ENCODE results near the gene ZNF260. TPM values are rescaled to one million over a fixed set of nuclear protein-coding genes. Genes with fewer than 3 reads are reported as not detected.

The ZNF260 gene
- 6.2 and 7.1 TPM in 2 replicates for total RNA-seq

DNA sequence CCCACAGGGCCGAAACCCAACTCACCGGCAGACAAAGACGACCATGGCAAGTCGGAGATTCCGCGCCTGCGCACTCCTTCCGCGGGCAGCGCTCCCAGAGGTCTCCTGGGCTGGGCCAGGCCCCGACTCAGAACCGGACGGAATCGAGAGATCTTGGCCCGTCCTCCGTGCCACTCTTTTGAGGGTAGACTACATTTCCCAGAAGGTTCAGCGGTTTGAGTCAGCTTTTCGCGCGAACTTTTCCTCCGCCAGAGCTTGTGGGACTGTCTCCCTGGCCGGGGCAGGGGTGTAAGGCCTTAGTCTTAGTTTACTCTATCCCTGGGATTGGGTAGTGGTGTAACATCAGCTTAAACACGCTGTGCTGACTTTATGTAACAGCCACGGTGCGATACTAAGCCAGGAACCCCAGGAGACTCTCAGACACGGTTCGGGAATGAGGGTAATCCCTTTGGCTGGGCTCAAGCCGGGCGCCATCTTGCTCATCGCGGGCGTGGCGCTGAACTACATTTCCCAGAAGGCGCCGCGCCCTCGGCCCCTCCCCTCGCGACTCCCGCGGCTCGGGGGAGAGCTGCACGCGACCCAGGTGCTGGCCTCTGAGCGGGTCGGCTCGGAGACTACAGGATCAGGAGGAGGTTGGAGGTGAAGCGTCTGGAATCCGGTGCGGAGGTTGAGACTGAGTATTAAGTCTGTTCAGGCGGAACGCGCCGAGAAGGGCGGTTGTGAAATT is at the start of gene ZNF260:
Gene ZNF260, minus strand, starts transcription at position 78 of the 727 bp plus-strand sequence. CDS start 13,033 bp downstream, outside the sequence.
- DNase-seq (ENCODE audit: low spot score) = peak; percentile 87
- peak within 1 kb of the TSS; percentile 96 for H3K4me3 Mint-ChIP-seq (ENCODE audit: low read depth)
- peaks cover 55% of the 10 kb centered on the region for H3K36me3 Mint-ChIP-seq (ENCODE audit: low read depth)
- H3K27me3 Mint-ChIP-seq (ENCODE audit: low read depth) = no peaks in the 10 kb centered on the region
- intact Hi-C loops (cut with micrococcal nuclease) = loop anchor here (1.0 to 2.0 kb wide), 9 partner anchors 39 to 690 kb away; partner anchors contain the start of genes ZNF382, ZNF383, ZNF461 and ZNF529
- peaks cover 17% of the 10 kb centered on the region for H3K4me1 Mint-ChIP-seq (ENCODE audit: low read depth)
- H3K9me3 Mint-ChIP-seq = peaks cover 42% of the 10 kb centered on the region
- peak within 1 kb of the TSS; percentile 94 for H3K27ac Mint-ChIP-seq

DNA sequence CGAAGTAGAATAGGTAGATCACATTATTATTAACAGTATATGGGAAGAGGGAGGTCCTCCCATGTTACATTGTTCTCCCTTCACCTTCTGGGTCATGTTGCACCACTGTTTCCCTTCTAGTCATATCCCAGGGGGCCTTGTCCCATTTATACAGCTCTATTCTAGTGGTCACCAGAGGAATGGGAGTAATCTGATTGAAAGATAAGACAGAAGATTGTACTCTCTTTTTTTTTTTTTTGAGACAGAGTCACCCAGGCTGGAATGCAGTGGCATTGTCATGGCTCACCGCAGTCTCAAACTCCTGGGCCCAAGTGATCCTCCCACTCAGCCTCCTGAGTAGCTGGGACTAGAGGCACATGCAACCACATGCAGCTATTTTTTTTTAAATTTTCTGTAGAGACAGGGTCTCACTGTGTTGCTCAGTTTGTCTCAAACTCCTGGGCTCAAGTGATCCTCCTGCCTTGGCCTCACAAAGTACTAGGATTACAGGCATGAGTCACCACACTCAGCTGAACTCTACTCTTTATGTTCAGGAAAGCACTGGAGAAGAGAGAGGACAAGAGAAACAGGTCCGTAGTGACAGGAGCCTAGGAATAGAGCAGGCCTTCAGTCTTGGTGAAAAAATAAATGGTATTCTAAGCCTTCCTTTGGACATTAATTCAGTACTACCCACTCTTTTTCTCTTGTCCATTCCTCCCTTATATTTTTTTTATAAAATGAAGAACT is 49.4 kb upstream of the ZNF260 start:
- Mint-ChIP-seq H3K36me3 (ENCODE audit: low read depth) (peaks cover 93% of the 10 kb centered on the region), H3K4me3 (ENCODE audit: low read depth) (no peak overlapping the region), H3K9me3 (peaks cover 48% of the 10 kb centered on the region), H3K4me1 (ENCODE audit: low read depth) (peaks cover 17% of the 10 kb centered on the region), H3K27me3 (ENCODE audit: low read depth) (no peaks in the 10 kb centered on the region), H3K27ac (no peak overlapping the region)
- intact Hi-C loops (cut with micrococcal nuclease) = no loop called here
- no peak for DNase-seq (ENCODE audit: low spot score)

- Mint-ChIP-seq H3K4me3 (ENCODE audit: low read depth) (peak overlapping the region; percentile 93), H3K27me3 (ENCODE audit: low read depth) (no peaks in the 10 kb centered on the region), H3K27ac (peak overlapping the region; percentile 6), H3K9me3 (peaks cover 40% of the 10 kb centered on the region), H3K36me3 (ENCODE audit: low read depth) (peaks cover 86% of the 10 kb centered on the region), H3K4me1 (ENCODE audit: low read depth) (peaks cover 24% of the 10 kb centered on the region)
- no peak for DNase-seq (ENCODE audit: low spot score)
- intact Hi-C loops (cut with micrococcal nuclease) = loop anchor here (5.0 kb wide), 2 partner anchors 113 to 278 kb away; partner anchors contain the start of genes ZNF345 and ZNF567
Observed at GRCh38 chr19:36574741-36575140, 46.7 kb upstream of the ZNF260 start.

GRCh38 chr19:36573895-36574720 is 46.0 kb upstream of the ZNF260 start:
- H3K4me3 Mint-ChIP-seq (ENCODE audit: low read depth) = peak overlapping the region; percentile 93
- peaks cover 24% of the 10 kb centered on the region for H3K4me1 Mint-ChIP-seq (ENCODE audit: low read depth)
- intact Hi-C loops (cut with micrococcal nuclease) = loop anchor here (1.0 to 5.0 kb wide), 4 partner anchors 30 to 278 kb away; partner anchors contain the start of genes ZNF260, ZNF345 and ZNF567
- H3K36me3 Mint-ChIP-seq (ENCODE audit: low read depth) = peaks cover 86% of the 10 kb centered on the region
- peaks cover 39% of the 10 kb centered on the region for H3K9me3 Mint-ChIP-seq
- peak overlapping the region; percentile 95 for H3K27ac Mint-ChIP-seq
- no peaks in the 10 kb centered on the region for H3K27me3 Mint-ChIP-seq (ENCODE audit: low read depth)
- DNase-seq (ENCODE audit: low spot score) = peak; percentile 12

DNA sequence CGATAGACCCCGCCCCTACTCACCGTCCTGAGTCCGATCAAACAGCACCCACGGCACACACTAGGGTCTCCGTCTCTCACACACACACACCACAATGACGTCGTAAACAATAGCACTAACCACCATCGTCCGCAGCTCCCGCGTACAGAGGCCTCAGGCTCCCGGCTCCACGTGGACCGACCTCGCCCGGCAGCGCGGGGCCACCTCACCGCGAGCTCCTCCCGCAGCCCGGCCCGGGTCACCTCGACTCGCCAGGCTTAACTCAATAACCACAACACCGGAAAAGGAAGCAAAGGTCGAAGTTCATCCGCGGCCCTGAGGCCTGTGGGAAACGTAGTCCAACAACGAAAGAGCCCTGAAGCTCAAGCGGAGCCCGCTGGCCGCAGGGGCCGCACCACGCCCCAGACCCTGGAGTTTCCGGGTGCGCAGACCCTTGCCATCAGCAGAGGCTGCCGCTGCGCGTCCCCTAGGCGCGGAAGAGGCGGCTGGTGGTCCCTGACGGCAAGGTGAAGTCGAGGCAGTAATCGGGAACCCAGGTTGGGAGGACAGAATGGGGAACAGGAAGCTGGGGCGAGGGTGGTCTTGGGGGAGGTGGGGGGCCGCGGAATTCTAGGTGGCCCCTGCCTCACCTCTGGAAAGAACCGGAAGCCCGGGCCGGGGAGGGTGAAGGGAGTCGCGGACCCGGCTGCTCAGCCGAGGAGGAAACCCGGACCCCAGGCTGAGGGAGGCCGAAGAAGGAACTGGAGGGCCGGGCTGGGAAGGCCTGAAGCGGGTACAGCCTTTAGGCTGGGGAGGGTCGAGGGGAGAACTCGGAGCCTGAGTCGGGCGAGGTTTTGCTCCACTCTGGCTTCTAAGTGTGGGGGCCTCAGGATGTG is 45.2 kb upstream of the ZNF260 start, which contains the start of gene ZNF529:
Gene ZNF529, minus strand, starts transcription at position 273 of the 875 bp plus-strand sequence. CDS start 946 bp downstream, outside the sequence.
- intact Hi-C loops (cut with micrococcal nuclease) = loop anchor here (1.0 to 5.0 kb wide), 4 partner anchors 31 to 279 kb away; partner anchors contain the start of genes ZNF260, ZNF345 and ZNF567
- peaks cover 86% of the 10 kb centered on the region for H3K36me3 Mint-ChIP-seq (ENCODE audit: low read depth)

GRCh38 chr19:36572593-36573019 is 44.5 kb upstream of the ZNF260 start:
- intact Hi-C loops (cut with micrococcal nuclease) = loop anchor here (1.0 to 5.0 kb wide), 4 partner anchors 32 to 280 kb away; partner anchors contain the start of genes ZNF260, ZNF345 and ZNF567
- no peak for DNase-seq (ENCODE audit: low spot score)
- Mint-ChIP-seq H3K36me3 (ENCODE audit: low read depth) (peaks cover 88% of the 10 kb centered on the region), H3K4me1 (ENCODE audit: low read depth) (peaks cover 24% of the 10 kb centered on the region), H3K27me3 (ENCODE audit: low read depth) (no peaks in the 10 kb centered on the region), H3K4me3 (ENCODE audit: low read depth) (peak overlapping the region; percentile 93), H3K27ac (peak overlapping the region; percentile 95), H3K9me3 (peaks cover 47% of the 10 kb centered on the region)

More for the DNA sequence above, 45.2 kb upstream of the ZNF260 start, which contains the start of gene ZNF529:
- Mint-ChIP-seq H3K27me3 (ENCODE audit: low read depth) (no peaks in the 10 kb centered on the region), H3K27ac (peak within 1 kb of the TSS; percentile 95), H3K4me1 (ENCODE audit: low read depth) (peaks cover 24% of the 10 kb centered on the region), H3K9me3 (peaks cover 44% of the 10 kb centered on the region), H3K4me3 (ENCODE audit: low read depth) (peak within 1 kb of the TSS; percentile 93)
- DNase-seq (ENCODE audit: low spot score) = peak; percentile 85

DNA sequence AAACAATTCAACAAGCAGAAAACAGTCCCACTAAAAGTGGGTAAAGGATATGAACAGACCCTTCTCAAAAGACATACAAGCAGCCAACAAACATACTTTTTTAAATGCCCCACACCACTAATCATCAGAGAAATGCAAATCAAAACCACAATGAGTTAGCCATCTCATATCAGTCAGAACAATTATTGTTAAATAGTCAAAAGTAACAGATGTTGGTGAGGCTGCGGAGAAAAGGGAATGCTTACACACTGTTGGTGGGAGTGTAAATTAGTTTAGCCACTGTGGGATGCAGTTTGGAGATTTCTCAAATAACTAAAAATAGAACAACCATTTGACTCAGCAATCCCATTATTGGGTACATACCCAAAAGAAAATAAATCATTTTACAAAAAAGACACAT is 36.3 kb upstream of the ZNF260 start:
- no peaks in the 10 kb centered on the region for H3K27me3 Mint-ChIP-seq (ENCODE audit: low read depth)
- H3K9me3 Mint-ChIP-seq = peaks cover 80% of the 10 kb centered on the region
- no peak overlapping the region for H3K4me3 Mint-ChIP-seq (ENCODE audit: low read depth)
- no peaks in the 10 kb centered on the region for H3K4me1 Mint-ChIP-seq (ENCODE audit: low read depth)
- DNase-seq (ENCODE audit: low spot score) = no peak
- peaks cover 92% of the 10 kb centered on the region for H3K36me3 Mint-ChIP-seq (ENCODE audit: low read depth)
- intact Hi-C loops (cut with micrococcal nuclease) = no loop called here
- no peak overlapping the region for H3K27ac Mint-ChIP-seq

DNA sequence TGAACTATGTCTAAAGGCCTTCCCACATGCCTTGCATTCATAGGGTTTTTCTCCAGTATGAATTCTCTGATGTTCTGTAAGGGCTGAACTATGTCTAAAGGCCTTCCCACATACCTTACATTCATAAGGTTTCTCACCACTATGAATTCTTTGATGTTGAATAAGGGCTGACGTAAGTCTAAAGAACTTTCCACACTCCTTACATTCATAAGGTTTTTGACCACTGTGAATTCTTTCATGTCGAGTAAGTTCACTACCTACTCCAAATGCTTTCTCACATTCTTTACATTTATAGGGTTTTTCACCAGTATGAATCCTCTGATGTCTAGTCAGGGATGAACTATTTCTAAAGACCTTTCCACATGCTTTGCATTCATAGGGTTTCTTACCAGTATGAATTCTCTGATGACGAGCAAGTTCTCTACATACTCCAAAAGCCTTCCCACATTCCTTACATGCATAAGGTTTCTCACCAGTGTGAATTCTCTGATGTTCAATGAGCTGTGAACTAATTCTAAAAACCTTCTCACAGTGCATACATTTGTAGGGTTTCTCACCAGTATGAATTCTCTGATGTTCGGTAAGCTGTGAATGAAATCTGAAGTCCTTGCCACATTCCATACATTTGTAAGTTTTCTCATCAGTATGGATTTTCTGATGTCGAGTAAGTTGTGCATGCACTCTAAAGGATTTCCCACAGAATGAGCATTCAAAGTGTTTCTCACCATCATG is 19.1 kb upstream of the ZNF260 start:
- H3K27me3 Mint-ChIP-seq (ENCODE audit: low read depth) = no peaks in the 10 kb centered on the region
- H3K27ac Mint-ChIP-seq = no peak overlapping the region
- intact Hi-C loops (cut with micrococcal nuclease) = no loop called here
- no peak for DNase-seq (ENCODE audit: low spot score)
- H3K36me3 Mint-ChIP-seq (ENCODE audit: low read depth) = peaks cover 89% of the 10 kb centered on the region
- H3K4me3 Mint-ChIP-seq (ENCODE audit: low read depth) = no peak overlapping the region
- H3K9me3 Mint-ChIP-seq = peaks cover 87% of the 10 kb centered on the region
- H3K4me1 Mint-ChIP-seq (ENCODE audit: low read depth) = no peaks in the 10 kb centered on the region

DNA sequence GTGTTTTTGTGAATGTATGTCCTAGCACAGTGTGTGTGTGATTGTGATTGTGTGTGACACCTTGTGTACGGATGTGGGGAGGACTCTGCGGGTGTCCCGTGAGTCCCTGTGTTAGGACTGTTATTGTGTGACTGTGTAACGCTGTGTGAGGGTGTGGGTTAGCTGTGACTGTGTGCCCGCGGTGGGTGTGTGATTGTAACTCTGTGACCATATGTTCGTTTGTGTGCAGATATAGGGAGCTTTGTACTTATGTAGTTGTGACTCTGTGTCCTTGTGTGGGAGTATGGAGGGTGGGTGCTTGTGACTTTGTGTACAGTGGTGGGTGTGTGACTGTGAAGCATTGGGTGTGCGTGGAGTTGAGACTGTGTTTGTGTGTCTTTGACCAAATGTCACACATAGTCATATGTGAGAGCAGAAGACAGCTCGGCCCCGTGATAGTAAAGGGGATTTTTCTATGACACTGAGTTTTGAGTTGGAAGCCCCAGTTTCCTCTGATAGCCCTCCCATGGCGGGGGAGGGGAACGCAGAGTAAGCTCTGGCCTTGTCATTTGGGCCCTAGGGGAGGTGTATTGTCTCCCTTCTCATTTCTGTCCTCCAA is 949 bp upstream of the ZNF260 start:
- no peak for DNase-seq (ENCODE audit: low spot score)
- intact Hi-C loops (cut with micrococcal nuclease) = loop anchor here (1.0 to 2.0 kb wide), 9 partner anchors 40 to 689 kb away; partner anchors contain the start of genes ZNF382, ZNF383, ZNF461 and ZNF529
- Mint-ChIP-seq H3K27ac (peak overlapping the region; percentile 94), H3K4me3 (ENCODE audit: low read depth) (peak overlapping the region; percentile 96), H3K36me3 (ENCODE audit: low read depth) (peaks cover 54% of the 10 kb centered on the region), H3K4me1 (ENCODE audit: low read depth) (peaks cover 17% of the 10 kb centered on the region), H3K9me3 (peaks cover 43% of the 10 kb centered on the region), H3K27me3 (ENCODE audit: low read depth) (no peaks in the 10 kb centered on the region)

DNA sequence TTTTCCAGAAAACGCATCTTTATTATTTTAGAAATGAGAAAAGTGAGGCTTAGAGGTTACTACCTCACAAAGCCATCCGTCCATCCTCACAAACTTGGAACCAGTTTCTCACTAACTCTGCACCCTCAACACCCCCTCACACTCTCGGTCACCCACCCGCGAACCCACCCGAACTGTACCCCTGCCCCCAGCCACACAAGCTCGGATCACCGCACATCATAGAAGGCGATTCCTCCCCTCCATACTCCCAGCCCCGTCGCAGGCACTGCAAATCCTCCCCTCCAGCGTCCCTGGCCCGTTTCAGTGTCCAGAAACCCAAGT is 238 bp downstream of the ZNF260 start:
- Mint-ChIP-seq H3K4me3 (ENCODE audit: low read depth) (peak overlapping the region; percentile 96), H3K36me3 (ENCODE audit: low read depth) (peaks cover 56% of the 10 kb centered on the region), H3K4me1 (ENCODE audit: low read depth) (peaks cover 17% of the 10 kb centered on the region), H3K9me3 (peaks cover 42% of the 10 kb centered on the region), H3K27ac (peak overlapping the region; percentile 94), H3K27me3 (ENCODE audit: low read depth) (no peaks in the 10 kb centered on the region)
- intact Hi-C loops (cut with micrococcal nuclease) = loop anchor here (1.0 to 2.0 kb wide), 9 partner anchors 39 to 690 kb away; partner anchors contain the start of genes ZNF382, ZNF383, ZNF461 and ZNF529
- no peak for DNase-seq (ENCODE audit: low spot score)
